ENCODE results near the gene GALNT17.

Gene GALNT17

GRCh38 chr7:71466448-71467145 is 334.7 kb downstream of the GALNT17 start:
- DNase-seq = no peak

GRCh38 chr7:71470326-71470725 is 338.4 kb downstream of the GALNT17 start:
- DNase-seq = no peak

DNA sequence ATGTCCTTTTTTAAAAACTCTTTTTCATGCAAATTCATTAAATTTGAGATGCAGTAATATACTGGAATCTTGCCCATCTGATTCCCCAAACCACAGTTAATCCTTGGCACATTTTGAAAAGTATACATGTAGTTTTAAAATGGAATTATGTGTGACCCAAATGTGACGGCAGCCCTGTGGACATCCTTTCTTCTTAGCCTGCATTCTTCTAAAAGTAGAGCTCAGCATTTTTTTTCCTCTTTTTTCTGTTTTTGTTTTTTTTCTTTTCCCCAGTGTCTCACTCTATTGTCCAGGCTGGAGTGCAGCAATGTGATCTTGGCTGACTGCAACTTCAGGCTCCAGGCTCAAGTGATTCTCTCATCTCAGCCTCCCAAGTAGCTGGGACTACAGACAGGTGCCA is 338.9 kb downstream of the GALNT17 start:
- no peak for DNase-seq

DNA sequence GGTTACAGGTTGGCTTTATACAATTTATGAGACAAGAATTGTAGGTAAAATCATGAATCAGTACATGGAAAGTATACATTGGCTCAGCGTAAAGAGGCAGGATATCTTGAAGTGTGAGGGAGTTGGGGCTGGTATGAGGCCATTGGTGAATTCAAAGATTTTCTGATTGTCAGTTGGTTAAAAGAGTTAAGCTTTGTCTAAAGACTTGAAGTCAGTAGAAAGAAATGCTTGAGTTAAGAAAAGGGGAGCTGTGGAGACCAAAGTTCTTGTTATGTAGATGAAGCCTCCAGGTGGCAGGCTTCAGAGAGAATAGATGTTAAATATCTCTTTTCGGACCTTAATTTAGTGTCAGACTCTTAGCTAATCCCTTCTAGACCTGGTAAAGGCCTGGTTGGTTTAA is 341.0 kb downstream of the GALNT17 start:
- no peak for DNase-seq

- DNase-seq = no peak
These were observed 341.5 kb downstream of the GALNT17 start for GRCh38 chr7:71473366-71473967.

- no peak for DNase-seq
These were observed 345.5 kb downstream of the GALNT17 start for GRCh38 chr7:71477441-71477840.

- no peak for DNase-seq
These were observed 347.3 kb downstream of the GALNT17 start for GRCh38 chr7:71479231-71479630.

GRCh38 chr7:71480791-71481190 is 348.8 kb downstream of the GALNT17 start:
- DNase-seq = no peak

- no peak for DNase-seq
These were observed 350.3 kb downstream of the GALNT17 start for GRCh38 chr7:71482284-71482683.

- DNase-seq = no peak
These were observed 352.4 kb downstream of the GALNT17 start for GRCh38 chr7:71484380-71484779.

- DNase-seq = no peak
These were observed 353.6 kb downstream of the GALNT17 start for GRCh38 chr7:71485586-71485985.

DNA sequence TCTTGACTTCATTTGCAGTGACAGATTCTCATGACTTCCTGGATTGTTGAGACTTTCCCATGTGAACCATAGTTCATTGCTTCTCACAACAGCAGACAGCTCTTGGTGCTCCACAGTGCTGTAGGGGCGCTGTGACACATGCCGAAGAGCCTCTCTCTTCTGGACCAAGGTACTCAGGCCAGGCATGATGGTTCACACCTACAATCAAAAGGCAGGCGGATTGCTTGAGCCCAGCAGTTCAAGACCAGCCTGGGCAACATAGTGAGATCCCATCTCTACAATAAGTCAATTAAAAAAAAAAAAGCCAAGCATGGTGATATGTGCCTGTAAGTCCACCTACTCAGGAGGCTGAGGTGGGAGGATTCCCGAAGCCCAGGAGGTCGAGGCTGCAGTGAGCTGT is 354.5 kb downstream of the GALNT17 start:
- DNase-seq = no peak

DNA sequence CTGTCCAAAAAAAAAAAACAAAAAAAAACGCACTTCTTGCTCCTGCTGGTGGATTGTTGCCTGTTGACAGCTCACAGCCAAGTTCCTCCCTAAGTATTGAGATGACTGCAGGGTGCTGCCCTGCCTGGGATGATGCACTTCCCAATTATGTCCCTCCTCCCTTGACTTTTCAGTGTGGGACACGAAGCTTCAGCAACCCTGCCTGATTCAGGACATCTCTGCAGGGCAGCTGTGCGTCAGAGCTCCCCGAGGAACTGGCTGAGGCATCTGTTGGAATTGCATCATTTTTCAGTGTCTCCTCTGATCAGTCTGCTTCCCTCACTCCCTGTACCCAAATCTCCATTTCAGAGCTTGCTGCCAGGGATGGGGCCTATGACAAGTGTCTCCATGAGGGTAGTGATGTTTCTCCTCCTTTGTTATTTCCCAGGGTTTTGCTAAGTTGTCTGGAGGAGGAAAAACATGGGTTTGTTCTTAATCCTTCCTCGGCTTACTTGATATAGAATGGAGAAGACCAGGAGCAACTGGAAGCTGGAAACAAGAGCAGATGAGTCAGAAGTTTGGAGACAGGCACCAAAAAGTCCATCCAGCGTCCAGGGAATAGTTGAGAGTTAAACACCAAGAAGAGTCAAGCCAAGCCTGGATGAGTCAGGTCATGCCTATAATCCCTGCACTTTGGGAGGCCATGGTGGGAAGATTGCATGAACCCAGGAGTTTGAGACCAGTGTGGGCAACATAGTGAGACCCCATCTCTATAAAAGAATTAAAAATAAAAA is 355.1 kb downstream of the GALNT17 start:
- DNase-seq = no peak

GRCh38 chr7:71488308-71488707 is 356.4 kb downstream of the GALNT17 start:
- DNase-seq = no peak

DNA sequence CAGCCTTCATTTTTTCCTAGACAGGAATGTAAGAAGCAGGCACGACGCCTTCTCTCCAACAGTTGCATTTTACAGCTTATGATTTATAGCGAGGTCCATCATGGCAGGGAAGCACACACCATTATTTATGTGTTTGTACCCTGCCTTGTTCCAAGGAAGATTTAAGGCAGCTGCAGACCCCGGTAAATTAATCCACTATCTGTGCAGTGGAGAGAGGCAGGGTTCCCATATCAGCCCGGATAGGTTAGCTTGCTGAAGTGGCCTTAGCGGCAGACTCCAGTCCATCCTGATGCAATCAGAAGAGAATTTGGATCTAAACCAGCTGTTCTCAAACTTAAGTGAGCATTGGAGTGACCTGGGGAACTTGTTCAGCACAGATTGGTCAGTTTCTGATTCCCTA is 359.4 kb downstream of the GALNT17 start:
- DNase-seq = no peak

GRCh38 chr7:71495828-71496227 is 363.9 kb downstream of the GALNT17 start:
- DNase-seq = no peak

DNA sequence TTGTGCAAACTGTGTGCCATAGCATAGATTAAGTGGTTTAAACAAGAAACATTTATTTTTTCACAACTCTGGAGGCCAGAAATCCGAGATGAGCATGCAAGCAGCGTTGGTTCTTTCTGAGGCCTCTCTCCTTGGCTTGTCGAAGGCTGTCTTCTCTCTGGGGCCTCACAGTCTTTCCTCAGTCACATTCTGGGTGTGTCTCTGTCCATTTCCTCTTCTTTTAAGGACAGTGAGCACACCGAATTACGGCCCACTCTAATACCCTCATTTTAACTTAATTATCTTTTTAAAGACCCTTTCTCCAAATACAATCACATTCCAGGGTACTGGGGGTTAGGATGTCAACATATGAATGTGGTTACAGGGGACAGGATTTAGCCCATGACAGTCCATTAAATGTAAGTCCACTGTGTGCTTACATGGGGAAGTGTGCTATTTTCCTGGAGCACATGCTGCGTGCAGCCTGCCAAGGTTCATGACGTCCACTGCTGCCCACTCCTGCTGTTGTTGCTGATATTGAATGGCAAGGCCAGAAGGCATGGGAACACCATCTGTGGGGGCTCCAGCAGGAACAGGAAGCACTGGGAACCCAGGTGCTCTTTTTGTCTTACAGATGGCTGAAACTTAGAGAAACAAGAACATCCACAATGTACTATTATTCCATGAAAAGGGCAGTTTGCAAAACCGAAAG is 365.5 kb downstream of the GALNT17 start:
- no peak for DNase-seq

- no peak for DNase-seq
These were observed 366.4 kb downstream of the GALNT17 start for GRCh38 chr7:71498381-71498780.

- DNase-seq = no peak
These were observed 372.9 kb downstream of the GALNT17 start for GRCh38 chr7:71504697-71505441.

GRCh38 chr7:71506822-71507221 is 374.9 kb downstream of the GALNT17 start:
- no peak for DNase-seq

- DNase-seq = no peak
These were observed 376.0 kb downstream of the GALNT17 start for GRCh38 chr7:71507680-71508602.

GRCh38 chr7:71509381-71509780 is 377.4 kb downstream of the GALNT17 start:
- DNase-seq = no peak
